ENCODE results near the gene MYLK.
"Not testable (repeated sequence)": the region's sequence is repeated elsewhere in the genome, so short reads cannot be mapped to it uniquely, and the experiment has no call there.

The MYLK gene

DNA sequence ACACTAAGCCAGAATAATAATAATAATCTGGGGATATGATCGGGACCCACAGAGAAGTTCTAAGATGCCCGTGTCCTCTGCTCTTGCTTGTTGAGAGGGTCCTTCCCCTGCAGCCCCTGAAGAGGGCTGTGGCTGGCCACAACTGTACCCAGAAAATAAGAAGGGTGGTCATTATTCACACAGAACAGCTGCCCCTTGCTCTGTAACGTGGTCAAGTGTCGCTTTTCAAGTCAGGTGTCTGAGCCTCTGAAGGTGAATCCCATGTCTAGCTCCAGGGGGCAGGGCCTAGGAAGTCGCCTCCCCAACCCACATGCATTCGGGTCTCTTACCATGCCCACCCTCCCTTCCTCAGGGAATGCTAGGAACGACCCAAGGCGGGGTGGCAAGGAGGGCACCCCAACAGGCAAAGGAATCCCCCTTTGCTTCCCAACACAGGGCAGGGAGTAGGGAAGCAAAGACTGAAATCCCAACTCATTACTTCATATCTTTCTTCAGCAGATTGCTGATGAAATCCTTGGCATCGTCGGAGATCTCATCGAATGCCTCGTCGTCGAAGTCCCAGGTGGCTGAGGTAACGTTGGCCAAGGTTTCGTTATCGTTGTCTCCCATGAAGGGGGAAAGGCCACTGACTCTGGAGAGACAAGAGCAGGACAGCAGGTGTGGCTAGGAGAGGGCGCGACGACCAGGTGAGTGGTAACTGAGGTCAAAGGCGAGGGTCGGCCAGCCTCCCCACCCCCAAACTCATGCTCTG is 255.0 kb downstream of the MYLK start:
- DNase-seq = no peak

DNA sequence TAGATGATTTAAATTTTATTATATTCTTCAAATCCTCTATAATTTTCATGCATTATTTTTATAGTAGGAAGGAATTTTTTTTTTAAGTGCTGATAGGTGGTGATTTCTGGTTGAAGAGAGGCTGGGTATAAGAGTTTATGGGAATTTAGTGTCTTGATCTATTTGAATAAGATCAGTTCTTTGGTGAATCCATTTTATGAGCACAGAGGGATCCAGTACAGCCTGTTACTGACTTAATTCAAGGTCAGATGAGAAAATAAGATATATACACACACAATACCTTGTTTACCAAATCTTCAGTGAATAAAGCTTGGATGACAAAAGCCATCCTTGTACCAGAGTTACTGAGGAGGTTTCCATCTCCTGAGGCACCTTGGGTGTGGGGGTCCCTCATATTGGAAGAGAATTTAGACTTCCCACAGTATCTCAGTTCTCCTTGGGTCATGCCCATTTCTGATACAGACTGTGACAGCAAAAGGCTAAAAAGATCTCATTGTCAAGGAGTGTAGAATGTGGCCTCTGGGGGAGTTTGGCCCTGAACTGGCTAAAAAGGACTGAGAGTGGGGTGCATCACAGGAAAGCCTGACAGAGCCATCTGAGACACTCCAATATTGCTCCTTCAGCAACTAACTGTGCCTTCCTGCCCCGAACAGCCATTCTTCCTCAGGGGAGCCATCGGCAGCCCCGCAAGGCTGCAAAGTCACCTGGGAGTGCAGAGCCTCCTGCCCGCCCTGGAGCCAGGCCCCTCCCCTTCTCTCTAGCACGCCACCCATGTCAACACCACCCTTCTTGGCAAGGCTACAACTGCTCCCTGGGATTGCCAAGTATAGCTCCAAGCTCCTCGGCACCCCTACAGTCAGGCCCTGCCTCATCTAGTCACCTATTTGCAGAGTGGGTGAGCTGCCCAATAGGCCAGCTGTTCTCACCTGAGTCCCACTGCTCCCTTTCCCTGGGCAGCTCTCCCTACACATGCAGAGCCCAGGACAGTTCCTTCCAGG is 256.2 kb downstream of the MYLK start:
- no peak for DNase-seq

DNA sequence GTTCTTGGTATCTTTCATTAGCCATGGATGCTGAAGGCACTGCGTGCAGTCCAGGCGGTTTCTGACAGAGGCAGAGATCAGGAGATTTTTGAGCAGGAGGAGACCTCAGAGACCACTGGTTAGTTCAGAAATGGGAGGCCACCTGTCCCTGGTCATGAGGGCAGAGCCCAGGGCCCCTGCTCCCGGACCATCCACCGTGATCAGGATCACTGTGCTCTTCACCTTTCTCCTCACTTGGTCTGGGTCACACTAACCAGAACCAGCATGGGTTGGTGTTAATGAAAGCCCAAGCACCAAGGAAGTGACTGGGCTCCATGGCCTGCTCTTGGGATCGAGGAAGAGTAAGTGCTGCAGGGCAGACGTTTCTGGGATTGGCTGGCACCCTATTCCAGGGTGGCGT is 257.3 kb downstream of the MYLK start:
- no peak for DNase-seq

DNA sequence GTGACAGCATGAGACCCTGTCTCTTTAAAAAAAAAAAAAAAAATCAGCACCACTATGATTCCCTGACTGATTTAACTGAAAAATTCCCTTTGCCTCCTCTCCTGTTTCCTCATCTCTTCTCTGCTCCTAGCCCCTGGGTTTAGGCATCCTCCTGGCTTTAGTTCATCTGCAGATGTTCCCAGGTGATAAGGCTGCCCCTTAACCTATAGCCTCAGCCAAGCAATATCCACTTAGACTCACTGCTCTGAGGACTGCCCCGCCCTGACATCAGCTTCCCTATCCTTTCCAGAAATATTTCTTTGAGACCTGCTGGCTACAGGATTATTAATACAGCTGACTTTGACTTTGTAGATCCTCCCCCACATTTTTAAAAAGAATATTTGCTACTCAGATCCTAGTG is 259.8 kb downstream of the MYLK start:
- DNase-seq = no peak

DNA sequence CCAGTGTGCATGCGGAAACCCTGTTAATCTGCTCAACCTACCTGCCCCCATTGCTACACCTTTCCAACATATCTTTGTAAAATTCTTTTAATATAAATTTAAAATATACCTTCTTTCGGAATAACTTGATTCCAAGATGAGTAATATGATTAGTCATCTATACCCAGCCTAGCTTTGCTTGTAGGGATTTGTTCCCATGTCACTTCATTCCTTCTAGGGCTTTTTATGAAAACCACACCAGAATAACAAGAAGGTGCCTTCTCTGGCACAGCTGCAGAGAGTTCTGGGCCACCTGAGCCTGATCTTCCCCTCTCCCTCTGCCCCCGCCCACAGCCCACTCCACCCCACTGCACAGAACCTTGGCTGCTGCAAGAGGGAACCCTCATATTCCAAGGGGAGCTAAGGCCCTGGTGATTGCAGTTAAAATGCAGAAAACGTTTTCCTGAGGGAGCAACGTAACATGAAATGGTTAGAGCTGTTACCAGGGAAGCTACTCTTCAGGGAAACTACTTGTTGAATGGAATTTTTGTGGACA is 260.7 kb downstream of the MYLK start:
- DNase-seq = no peak

DNA sequence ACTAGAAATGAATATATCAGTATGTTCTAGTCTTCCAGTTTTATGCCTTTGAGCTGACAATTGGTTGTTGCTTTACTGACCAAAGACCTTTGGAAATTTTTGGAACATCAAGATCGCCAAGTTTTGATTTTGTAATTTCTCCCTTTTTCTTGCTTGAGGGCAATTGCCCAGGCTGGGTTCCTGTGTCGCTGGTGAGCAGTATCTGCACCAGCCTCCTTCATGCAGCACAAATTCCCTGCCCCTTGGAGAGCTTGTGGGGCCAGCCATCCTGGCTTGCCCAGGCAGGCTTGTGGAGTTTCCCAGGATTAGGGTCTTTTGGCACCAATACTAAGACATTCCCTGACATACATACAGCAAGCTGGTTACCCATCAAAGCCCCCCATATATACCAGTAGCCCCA is 261.4 kb downstream of the MYLK start:
- no peak for DNase-seq

DNA sequence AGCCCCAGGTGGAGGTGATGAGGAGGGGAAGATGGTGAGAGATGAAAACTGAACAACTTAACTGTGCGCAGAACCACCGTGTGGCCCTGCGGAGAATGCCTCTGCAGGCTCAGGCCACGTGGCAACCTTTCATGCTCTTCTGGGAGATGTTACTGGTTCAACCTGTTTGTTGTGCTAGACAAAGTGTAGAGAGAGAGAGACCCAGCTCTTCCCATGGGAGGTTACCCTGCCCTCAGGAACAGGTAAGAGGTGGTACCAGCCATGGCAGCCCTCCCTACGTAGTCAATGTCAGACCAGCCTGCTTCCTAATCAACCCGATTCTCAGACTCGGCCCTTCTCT is 262.3 kb downstream of the MYLK start:
- no peak for DNase-seq

DNA sequence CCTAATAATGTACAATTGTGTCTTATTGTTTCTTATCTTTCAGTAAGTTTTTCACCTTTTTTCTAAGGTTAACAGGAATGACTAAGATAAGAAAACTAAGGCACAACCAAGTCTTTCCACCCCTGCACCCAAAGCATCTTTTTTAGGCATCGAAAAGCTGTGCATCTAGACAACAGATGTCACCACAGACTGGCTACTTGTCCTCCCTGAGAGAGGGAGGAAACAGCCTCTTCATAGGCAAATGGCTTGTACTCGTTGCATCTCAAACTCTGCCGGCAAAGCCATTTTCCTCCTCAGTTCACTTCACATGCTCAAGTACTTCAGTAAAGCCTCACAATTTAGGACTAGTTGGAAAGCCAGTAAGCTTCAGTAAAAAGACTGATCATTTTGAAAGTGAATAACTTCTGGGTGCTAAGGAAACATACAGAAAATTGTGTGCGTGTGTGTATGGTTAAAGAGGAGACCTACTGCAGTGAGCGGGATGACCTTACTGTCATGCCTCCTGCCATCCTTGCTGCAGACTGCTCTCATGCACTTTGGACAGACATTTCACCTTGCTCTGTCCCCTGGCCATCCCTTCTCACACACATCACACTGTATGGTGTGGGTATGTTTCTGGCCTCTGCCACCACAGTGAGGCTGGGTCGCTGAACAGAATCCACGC is 262.8 kb downstream of the MYLK start:
- DNase-seq = no peak

DNA sequence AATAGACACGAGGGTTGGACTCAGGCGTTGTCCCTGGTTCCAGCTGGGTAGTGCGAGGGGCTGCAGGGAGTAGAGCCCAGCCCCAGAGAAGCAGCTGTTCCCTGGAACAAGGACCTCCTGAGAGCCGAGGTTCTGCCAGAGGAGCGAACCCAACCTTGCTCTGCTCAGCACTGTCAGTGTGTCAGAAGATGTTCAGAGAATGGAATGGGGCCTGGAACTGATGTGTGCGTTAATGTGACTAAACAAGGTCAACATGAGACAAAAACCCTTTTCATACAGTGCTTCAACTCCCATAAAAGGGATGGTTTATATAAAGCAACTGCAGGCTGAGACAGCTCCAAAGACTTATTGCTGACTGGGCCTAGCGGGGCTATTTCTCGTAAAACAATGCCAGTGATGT is 263.8 kb downstream of the MYLK start:
- DNase-seq = peak in 27 of 56 donors; percentile 6 to 64 (median 32)

DNA sequence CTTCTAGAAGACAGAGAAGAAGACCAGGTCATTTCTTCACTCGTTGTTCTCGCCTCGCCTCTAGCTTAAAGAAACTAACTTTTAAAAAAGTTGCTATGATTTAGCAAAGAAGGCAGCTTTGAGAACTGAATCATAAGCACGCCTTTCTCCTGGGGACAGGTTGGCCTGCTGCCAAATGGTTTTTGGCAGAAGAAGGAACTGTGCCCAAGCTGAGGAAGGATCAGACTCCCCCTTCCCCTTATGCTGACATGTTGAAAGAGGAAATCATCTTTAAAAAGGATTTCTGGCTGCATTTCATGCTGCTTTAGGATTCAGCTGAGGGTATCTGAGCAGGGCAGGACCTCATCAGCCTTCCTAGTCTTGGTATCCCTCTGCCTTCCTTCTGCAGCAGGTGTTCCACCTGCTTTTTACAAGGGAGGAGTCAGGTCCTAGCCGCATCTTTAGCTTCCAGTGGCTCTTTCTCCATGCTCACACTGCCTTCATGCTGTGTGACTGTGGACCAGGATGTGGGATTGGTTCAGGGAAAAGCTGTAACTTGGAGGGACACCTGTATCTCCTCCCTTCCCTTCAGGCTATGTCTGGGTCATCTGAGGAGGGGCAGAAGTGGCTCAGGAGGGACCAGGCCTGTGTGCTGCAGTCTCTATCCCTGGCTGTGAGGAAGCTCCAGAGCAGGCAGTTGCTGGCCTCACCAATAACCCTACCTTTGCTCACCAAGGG is 265.2 kb downstream of the MYLK start:
- peak in 39 of 56 donors; percentile 15 to 78 (median 45) for DNase-seq

DNA sequence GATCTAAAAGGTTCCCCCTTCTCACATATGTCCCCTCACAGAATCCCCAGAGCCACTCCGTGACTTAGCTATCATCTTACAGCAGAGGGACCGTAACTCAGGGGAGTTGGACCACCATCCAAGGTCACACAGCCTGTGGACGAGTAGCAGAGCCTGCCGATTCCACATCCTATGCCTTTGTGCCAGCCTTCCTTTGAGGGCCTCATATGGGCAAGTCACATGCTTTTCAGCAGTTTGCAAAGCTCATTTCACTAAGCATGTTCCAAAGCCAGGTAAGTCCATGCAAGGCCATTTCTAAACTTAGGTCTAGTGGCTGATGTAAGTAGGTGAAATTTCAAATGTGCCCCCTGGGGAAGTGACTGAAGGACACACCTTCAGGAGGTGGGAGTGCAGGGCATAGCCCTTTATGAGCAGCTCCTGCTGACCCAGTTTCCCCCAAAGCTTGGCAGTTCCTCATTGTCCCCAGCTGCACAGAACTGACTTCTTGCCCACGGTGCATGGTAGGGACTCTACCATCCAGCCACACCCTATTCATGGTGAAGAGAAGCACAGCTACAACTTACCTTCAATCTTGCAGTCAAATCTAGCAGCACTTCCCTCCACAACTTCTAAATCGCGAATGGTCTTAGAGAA is 265.9 kb downstream of the MYLK start:
- no peak for DNase-seq

DNA sequence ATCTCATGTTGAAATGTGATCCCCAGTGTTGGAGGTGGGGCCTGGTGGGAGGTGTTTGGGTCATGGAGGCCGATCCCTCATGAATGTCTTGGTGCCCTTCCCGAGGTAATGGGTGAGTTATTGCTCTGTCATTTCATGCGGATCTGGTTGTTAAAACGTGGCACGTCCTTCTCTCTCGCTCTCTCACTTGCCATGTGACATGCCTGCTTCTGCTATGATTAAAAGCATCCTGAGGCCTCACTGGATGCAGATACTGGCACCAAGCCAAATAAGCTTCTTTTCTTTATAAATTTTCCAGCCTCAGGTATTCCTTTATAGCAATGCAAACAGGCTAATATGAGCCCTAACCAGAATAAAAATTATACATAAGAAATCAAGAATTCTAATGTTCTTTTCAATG is 267.5 kb downstream of the MYLK start:
- no peak for DNase-seq

DNA sequence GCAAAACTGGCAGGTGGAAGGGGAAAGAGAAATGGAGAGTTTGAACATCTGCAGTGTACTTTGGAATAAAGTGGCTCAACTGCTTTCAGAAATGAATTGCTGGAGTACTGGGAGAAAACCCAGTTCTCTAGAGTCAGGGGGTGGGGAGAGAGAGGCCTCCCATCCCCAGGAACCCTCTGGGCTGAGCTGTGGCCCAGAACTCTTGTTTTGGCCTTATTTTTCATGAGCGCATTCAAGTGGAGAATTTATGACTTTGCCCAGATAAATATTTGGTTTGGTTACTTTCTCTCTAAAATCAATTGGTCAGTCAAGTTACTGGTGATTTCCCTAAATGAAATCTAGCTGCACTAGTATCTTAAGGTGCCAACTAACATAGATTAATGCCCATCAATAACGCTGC is 270.6 kb downstream of the MYLK start:
- DNase-seq = no peak

DNA sequence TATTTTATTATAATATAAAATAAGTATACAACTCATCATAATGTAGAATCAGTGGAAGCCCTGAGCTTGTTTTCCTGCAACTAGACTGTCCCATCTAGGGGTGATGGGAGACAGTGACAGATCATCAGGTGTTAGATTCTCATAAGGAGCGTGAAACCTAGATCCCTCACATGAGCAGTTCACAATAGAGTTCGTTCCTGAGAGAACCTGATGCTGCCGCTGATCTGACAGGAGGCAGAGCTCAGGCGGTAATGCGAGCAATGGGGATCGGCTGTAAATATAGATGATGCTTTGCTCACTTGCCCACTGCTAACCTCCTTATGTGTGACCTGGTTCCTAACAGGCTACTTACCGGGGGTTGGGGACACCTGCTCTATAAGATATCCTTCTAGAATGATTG is 272.5 kb downstream of the MYLK start:
- not testable (repeated sequence) for DNase-seq

DNA sequence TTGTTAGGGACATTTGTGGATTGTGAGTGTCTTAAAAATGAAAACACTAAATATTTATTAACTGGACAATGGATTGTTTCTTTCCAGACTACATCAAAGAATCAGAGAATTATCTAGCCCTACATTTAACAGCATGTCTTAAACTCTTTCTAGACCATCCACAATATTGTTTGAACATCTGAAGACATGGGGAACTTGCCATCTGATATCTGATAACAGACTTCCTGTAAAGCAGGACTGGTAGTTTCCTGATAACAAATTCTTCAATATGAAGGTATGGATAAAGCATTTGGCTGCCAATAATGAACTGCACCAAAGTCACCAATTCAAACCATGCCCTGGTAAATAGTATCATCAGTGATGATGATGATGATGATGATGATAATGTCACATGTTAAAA is 273.1 kb downstream of the MYLK start:
- DNase-seq = no peak

DNA sequence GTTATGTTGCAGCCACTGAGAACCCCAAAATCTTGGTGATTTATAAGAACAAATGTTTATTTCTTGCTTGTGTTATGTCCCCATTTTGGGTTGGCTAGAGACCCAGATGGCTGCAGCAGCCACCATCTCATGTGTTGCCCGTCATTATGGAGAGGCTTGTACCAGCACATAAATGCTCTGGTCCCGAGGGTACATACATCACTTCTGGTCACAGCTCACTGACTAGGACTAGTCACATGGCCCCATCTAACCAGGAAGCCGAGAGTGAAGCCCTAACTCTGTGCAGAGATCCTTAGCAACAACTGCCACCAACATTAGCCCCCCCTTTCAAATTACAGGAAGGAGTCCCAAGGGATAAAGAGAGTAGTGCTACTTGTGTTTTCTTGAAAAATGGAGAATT is 273.8 kb downstream of the MYLK start:
- DNase-seq = no peak

DNA sequence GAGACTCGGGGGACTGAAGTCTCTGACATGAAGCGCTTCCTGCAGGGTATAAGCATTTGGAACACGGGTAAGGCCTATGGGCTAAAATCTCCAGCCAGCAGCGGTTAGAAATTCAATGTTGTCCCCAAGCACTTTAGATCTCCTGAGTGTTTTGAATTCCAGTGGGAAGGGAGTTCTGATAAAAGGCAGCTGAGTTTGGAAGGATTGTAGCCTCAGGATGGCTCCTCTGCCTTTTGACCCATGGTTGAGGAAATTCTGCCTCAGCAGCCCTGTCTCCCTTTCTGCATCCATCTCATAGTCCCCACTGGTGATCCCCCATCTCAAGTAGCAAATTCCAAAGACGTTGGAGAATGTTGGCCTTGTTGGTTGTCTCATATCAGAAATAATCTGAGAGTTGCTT is 275.1 kb downstream of the MYLK start:
- DNase-seq = no peak

DNA sequence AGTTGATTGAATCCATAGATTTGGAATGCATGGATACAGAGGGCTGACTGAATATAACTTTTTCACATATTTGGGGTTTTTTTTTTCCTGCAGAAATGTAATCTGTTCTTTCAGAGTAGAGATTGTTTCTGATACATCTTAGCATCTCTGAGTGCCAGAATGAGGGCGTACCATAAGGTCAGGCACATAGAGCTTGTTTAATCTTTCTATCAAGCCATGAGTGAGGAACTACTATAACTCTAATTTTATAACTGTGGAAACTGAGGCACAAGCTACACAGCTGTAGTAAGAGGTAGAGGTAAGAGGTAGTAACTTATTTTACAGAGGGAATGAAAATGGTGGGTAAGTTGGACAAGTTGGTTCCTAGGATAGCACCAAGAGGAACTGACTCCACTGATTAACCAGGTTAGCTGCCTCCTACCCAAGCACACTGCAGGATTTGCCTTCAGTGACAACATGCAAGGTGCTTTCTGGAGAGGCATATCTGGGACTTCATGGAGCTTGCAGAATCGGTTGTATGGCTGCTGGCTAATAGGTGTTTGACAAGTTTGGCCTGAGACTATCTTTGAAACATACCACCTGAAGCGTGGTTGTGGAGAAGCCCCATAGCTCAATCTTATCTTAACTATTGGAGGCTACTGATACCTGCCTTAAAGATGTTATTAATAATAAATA is 275.7 kb downstream of the MYLK start:
- DNase-seq = no peak

DNA sequence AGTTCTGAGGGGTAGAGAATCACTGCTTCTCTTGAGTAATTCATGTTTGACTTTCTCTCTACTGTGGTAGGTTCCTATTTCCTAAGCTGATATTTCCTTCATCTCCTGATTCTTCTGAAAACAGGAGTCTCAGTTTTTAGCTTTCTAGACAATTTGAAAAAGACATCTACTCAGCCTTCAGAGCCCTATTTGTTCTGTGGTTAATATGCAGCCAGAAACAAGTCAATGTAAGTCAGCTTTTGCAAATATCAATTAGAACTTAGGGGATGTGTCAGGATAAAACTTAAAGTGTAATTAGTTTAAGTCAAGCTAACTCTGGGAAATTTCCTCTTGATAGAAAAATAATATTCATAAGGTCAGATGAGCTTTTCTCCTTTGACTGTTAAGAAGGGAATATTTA is 277.6 kb downstream of the MYLK start:
- no peak for DNase-seq

DNA sequence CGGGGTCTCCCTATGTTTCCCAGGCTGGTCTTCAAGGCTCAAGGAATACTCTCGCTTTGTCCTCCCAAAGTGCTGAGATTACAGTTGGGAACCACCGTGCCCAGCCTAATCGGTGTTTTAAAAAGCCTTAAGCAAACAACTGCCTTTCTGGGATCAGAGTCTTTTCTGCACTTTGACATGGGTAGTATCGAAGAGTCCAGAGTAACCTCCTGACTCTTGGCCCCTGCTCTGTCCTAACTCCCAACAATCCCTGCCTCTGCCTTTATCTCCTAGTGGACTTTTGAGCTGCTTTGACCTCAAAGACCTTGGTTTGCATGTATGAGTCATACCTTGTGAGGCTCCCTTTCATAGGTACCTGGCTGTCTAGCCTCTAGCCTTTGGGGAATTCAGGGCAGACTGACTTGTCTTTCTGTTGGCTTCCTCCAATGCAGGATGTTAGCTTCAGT is 278.3 kb downstream of the MYLK start:
- DNase-seq = no peak
